GM12873 (cell line): ENCODE data around the gene SPTBN2.

Experiments used
- CTCF ChIP-seq: IDR thresholded peaks from 2 replicates; pipeline ENCODE4 v1.5.1; 2012; ENCODE audit warnings: low read depth, mild to moderate bottlenecking, moderate library complexity, low read length, control low read depth; ENCODE audit not compliant: insufficient read depth; ENCODE audit errors: missing control alignments

Gene SPTBN2

GRCh38 chr11:66652651-66653050 lies 76.4 kb downstream of the SPTBN2 start:
- no peak for TF ChIP-seq CTCF

- TF ChIP-seq CTCF, result no peak
These were observed 78.0 kb downstream of the SPTBN2 start for GRCh38 chr11:66651016-66651415.

- no peak for TF ChIP-seq CTCF
These were observed 79.1 kb downstream of the SPTBN2 start for GRCh38 chr11:66649903-66650302.

GRCh38 chr11:66646828-66647227 lies 82.2 kb downstream of the SPTBN2 start:
- TF ChIP-seq CTCF, result no peak

- TF ChIP-seq CTCF, result no peak
These were observed 85.1 kb downstream of the SPTBN2 start for GRCh38 chr11:66643745-66644437.

GRCh38 chr11:66641834-66642233 lies 87.2 kb downstream of the SPTBN2 start:
- no peak for TF ChIP-seq CTCF

GRCh38 chr11:66639066-66639813 lies 89.8 kb downstream of the SPTBN2 start:
- peak; percentile 33 for TF ChIP-seq CTCF
